H1 (cell line): ENCODE results near the gene CLDN14. TPM values are rescaled to one million over a fixed set of nuclear protein-coding genes. Genes with fewer than 3 reads are reported as not detected.

Experiments used
- CTCF ChIA-PET: fragments of 300-600 bp; sonication (Branson Sonifier 250); formaldehyde crosslinking; loops from one replicate; lab custom pipeline; 2021; ENCODE audit not compliant: partially characterized antibody; lab: Charles Lee
- POLR2A ChIA-PET: fragments of 300-600 bp; sonication (Branson Sonifier 250); formaldehyde crosslinking; loops from one replicate; lab custom pipeline; 2021; ENCODE audit warnings: inconsistent platforms; ENCODE audit not compliant: partially characterized antibody; lab: Charles Lee
- DNase-seq, 2 experiments: peaks; one replicate each; pipeline versions ENCODE4 v3.0.0 to v3.0.0-alpha.2; 2010 to 2022; ENCODE audit warnings: low spot score in 2 of 2, low read depth in 1 of 2, mixed read lengths in 1 of 2
- FAIRE-seq: peaks from 2 replicates; lab custom pipeline; 2011; peaks lifted over from hg19 to GRCh38; lab: Jason Lieb, UNC
- H2AFZ ChIP-seq: 2 replicates; pipeline ENCODE4 v1.8.1; 2012; ENCODE audit warnings: low read length, inconsistent platforms
- H2AK5ac ChIP-seq: 2 replicates; pipeline ENCODE4 v1.6.1; 2013; ENCODE audit warnings: low read depth, low read length
- H2BK120ac ChIP-seq: replicated peaks from 2 replicates; pipeline ENCODE3; 2013; ENCODE audit warnings: low read depth, low read length, inconsistent platforms
- H2BK12ac ChIP-seq: 2 replicates; pipeline ENCODE4 v1.6.1; 2013; ENCODE audit warnings: low read depth, low read length
- H2BK15ac ChIP-seq: 2 replicates; pipeline ENCODE4 v1.6.1; 2013; ENCODE audit warnings: low read length
- H2BK20ac ChIP-seq: 2 replicates; pipeline ENCODE4 v1.6.1; 2013; ENCODE audit warnings: low read length
- H2BK5ac ChIP-seq: 2 replicates; pipeline ENCODE4 v1.6.1; 2013; ENCODE audit warnings: low read depth, low read length
- H3K14ac ChIP-seq: 2 replicates; pipeline ENCODE4 v1.6.1; 2013; ENCODE audit warnings: inconsistent platforms; ENCODE audit not compliant: insufficient read length
- H3K18ac ChIP-seq: 2 replicates; pipeline ENCODE4 v1.6.1; 2013; ENCODE audit warnings: low read length; ENCODE audit errors: extremely low read depth
- H3K23ac ChIP-seq: 2 replicates; pipeline ENCODE4 v1.6.1; 2013; ENCODE audit warnings: inconsistent platforms; ENCODE audit not compliant: insufficient read length
- H3K23me2 ChIP-seq: 2 replicates; pipeline ENCODE4 v1.6.1; 2013; ENCODE audit warnings: low read depth, low read length
- H3K27ac ChIP-seq: 2 replicates; pipeline ENCODE4 v1.6.1; 2011; ENCODE audit warnings: low read depth, low read length, inconsistent platforms
- H3K27me3 ChIP-seq, 4 experiments: replicated peaks in 1 of 4; 1 replicate in 1 of 4; 2 replicates in 3 of 4; pipeline versions ENCODE4 v1.6.1 to v1.8.1; 2011 to 2013; ENCODE audit warnings: low read length in 3 of 4, mild to moderate bottlenecking in 3 of 4, inconsistent platforms in 2 of 4, mixed read lengths in 2 of 4, moderate library complexity in 1 of 4; ENCODE audit not compliant: control insufficient read depth in 3 of 4, insufficient read depth in 3 of 4; ENCODE audit errors: extremely low read depth in 1 of 4
- H3K36me3 ChIP-seq, 4 experiments: 2 replicates each; pipeline versions ENCODE4 v1.6.1 to v1.8.1; 2011 to 2013; ENCODE audit warnings: mild to moderate bottlenecking in 4 of 4, low read length in 3 of 4, moderate library complexity in 2 of 4, control low read depth in 1 of 4, inconsistent platforms in 1 of 4; ENCODE audit not compliant: insufficient read depth in 4 of 4, control insufficient read depth in 2 of 4
- H3K4ac ChIP-seq: replicated peaks from 2 replicates; pipeline ENCODE3; 2013; ENCODE audit warnings: low read length, low read depth, mixed read lengths, inconsistent platforms; ENCODE audit not compliant: insufficient read length
- H3K4me1 ChIP-seq, 4 experiments: replicated peaks in 1 of 4; 1 replicate in 1 of 4; 2 replicates in 3 of 4; pipeline versions ENCODE4 v1.6.1 to v1.8.1; 2011 to 2013; ENCODE audit warnings: low read length in 3 of 4, inconsistent platforms in 2 of 4, mixed read lengths in 1 of 4; ENCODE audit not compliant: insufficient read depth in 4 of 4, control insufficient read depth in 3 of 4
- H3K4me2 ChIP-seq, 2 experiments: 2 replicates each; pipeline versions ENCODE4 v1.6.1 to v1.8.1; 2011 to 2013; ENCODE audit warnings: low read depth in 2 of 2, low read length in 2 of 2, control low read depth in 1 of 2, inconsistent platforms in 1 of 2, mild to moderate bottlenecking in 1 of 2; ENCODE audit not compliant: insufficient read depth in 1 of 2
- H3K4me3 ChIP-seq, 4 experiments: fragments of 200-600, 300-600 bp in 1 of 4; sonication (generic), shearing (Covaris generic), sonication (Bioruptor Twin) in 1 of 4; 2 replicates each; pipeline versions ENCODE4 v1.5.1 to v1.8.1; 2011 to 2016; ENCODE audit warnings: low read length in 4 of 4, low read depth in 3 of 4, control low read depth in 2 of 4, inconsistent platforms in 2 of 4, mild to moderate bottlenecking in 2 of 4, mixed read lengths in 1 of 4, moderate library complexity in 1 of 4; ENCODE audit not compliant: insufficient read depth in 2 of 4; ENCODE audit errors: extremely low read depth in 1 of 4
- H3K56ac ChIP-seq: replicated peaks from 2 replicates; pipeline ENCODE3; 2013; ENCODE audit warnings: low read depth, mild to moderate bottlenecking, mixed read lengths, low read length, inconsistent platforms; ENCODE audit not compliant: insufficient read length
- H3K79me1 ChIP-seq: 2 replicates; pipeline ENCODE4 v1.6.1; 2013; ENCODE audit warnings: low read depth, low read length, control low read depth
- H3K79me2 ChIP-seq, 2 experiments: 2 replicates each; pipeline versions ENCODE4 v1.6.1 to v1.8.1; 2012 to 2013; ENCODE audit warnings: low read length in 2 of 2, mild to moderate bottlenecking in 2 of 2, inconsistent platforms in 1 of 2; ENCODE audit not compliant: insufficient read depth in 2 of 2, control insufficient read depth in 1 of 2
- H3K9ac ChIP-seq, 4 experiments: replicated peaks in 1 of 4; 1 replicate in 1 of 4; 2 replicates in 3 of 4; pipeline versions ENCODE4 v1.6.1 to v1.8.1; 2011 to 2013; ENCODE audit warnings: low read depth in 3 of 4, low read length in 3 of 4, control low read depth in 2 of 4, mild to moderate bottlenecking in 2 of 4, moderate library complexity in 2 of 4, inconsistent platforms in 1 of 4; ENCODE audit errors: extremely low read depth in 1 of 4
- H3K9me3 ChIP-seq, 2 experiments: 2 replicates each; pipeline versions ENCODE4 v1.6.1 to v1.8.1; 2012 to 2013; ENCODE audit warnings: mild to moderate bottlenecking in 2 of 2, moderate library complexity in 2 of 2, control low read depth in 1 of 2, inconsistent platforms in 1 of 2, low read depth in 1 of 2, low read length in 1 of 2, mixed read lengths in 1 of 2; ENCODE audit not compliant: insufficient read depth in 2 of 2
- H4K20me1 ChIP-seq, 2 experiments: replicated peaks in 1 of 2; 2 replicates each; pipeline versions ENCODE3 to v1.8.1; 2011 to 2013; ENCODE audit warnings: inconsistent platforms in 2 of 2, low read length in 2 of 2, mild to moderate bottlenecking in 1 of 2; ENCODE audit not compliant: insufficient read depth in 2 of 2, control insufficient read depth in 1 of 2
- H4K5ac ChIP-seq: 2 replicates; pipeline ENCODE4 v1.6.1; 2013; ENCODE audit warnings: low read length, low read depth, mixed read lengths, inconsistent platforms; ENCODE audit not compliant: insufficient read length
- H4K8ac ChIP-seq: 2 replicates; pipeline ENCODE4 v1.8.0; 2013; ENCODE audit warnings: mild to moderate bottlenecking, moderate library complexity, low read length, inconsistent platforms; ENCODE audit not compliant: insufficient read depth; ENCODE audit errors: extremely low read depth
- H4K91ac ChIP-seq: replicated peaks from 2 replicates; pipeline ENCODE3; 2013; ENCODE audit warnings: low read length, mixed read lengths, inconsistent platforms; ENCODE audit not compliant: insufficient read length
- ATF3 ChIP-seq: IDR thresholded peaks from 2 replicates; pipeline ENCODE4 v1.6.1; 2011; ENCODE audit warnings: low read depth, mild to moderate bottlenecking, low read length; ENCODE audit not compliant: insufficient read depth
- CHD1 ChIP-seq: IDR thresholded peaks from 2 replicates; pipeline ENCODE4 v1.6.1; 2012; ENCODE audit warnings: low read depth, low read length, improper control_type of control experiment
- SIN3A ChIP-seq, 2 experiments: IDR thresholded peaks in 1 of 2; conservative IDR thresholded peaks in 1 of 2; 2 replicates each; pipeline ENCODE4 v1.6.1; 2011 to 2012; ENCODE audit warnings: low read length in 2 of 2, improper control_type of control experiment in 1 of 2, low read depth in 1 of 2, mild to moderate bottlenecking in 1 of 2
- SP1 ChIP-seq: IDR thresholded peaks from 2 replicates; pipeline ENCODE4 v1.6.1; 2011; ENCODE audit warnings: low read depth, low read length
- WGBS, 2 experiments: shearing (Covaris generic) in 1 of 2; methylation state at CpG; one replicate each; pipeline versions ENCODE4 v1.1.6 to v1.1.7; 2013 to 2015; ENCODE audit warnings: low lambda C conversion rate in 2 of 2, mixed read lengths in 2 of 2, inconsistent platforms in 1 of 2, low coverage in 1 of 2, missing lambda C conversion rate in 1 of 2; ENCODE audit not compliant: insufficient replicate concordance in 2 of 2, insufficient coverage in 1 of 2, insufficient read length in 1 of 2; ENCODE audit errors: extremely low coverage in 1 of 2, missing lambda C conversion rate in 1 of 2; 5-methylcytosine and 5-hydroxymethylcytosine counted together
- polyA plus RNA-seq, 7 experiments: library from polyadenylated mRNA; depleted of rRNA in 3 of 7; stranded (reverse) in 5 of 7; unstranded in 2 of 7; fragments of >200 nt in 5 of 7; fragments of 200-250 nt in 2 of 7; gene quantifications; 1 replicate in 5 of 7; 2 replicates in 1 of 7; 4 replicates in 1 of 7; pipeline versions ENCODE4 v1.2.1 to v1.2.3, GENCODE V29; 2011 to 2013; ENCODE audit warnings: missing spikeins in 2 of 7, mixed read lengths in 2 of 7
- total RNA-seq: library from RNA; stranded (reverse); fragmentation: NEBNext Ultra II Directional; extraction: Animal tissue kit (Norgen Biotek cat#: 25700); gene quantifications from 2 replicates; pipeline ENCODE4 v1.2.1, GENCODE V29; 2021

CLDN14 gene
- total and polyA plus RNA-seq, 2 of the 8 experiments (the other 6 are each of a cell fraction or from before 2014, with no cell fraction given) = 0.08 TPM; not detected in 1

- H2BK5ac ChIP-seq = no peak overlapping the region
- H2BK120ac ChIP-seq = no peak overlapping the region
- no peaks in the 10 kb centered on the region for H3K79me2 ChIP-seq
- no peaks in the 10 kb centered on the region for H3K23me2 ChIP-seq
- H4K8ac ChIP-seq = no peak overlapping the region
- no peak for TF ChIP-seq ATF3
- no peak for TF ChIP-seq SP1
- no peak for TF ChIP-seq CHD1
- no peak for TF ChIP-seq SIN3A (conservative IDR thresholded peaks at IDR 0.05 in 1 of 2, IDR thresholded peaks at IDR 0.05 in 1 of 2; ENCODE audit: low read depth in 1 of 2, low read length in 2 of 2)
- H2AFZ ChIP-seq = peak overlapping the region; percentile 76
- H3K14ac ChIP-seq = no peak overlapping the region
- no peak overlapping the region for H3K56ac ChIP-seq
- ChIA-PET CTCF (no interaction called here), POLR2A (no interaction called here)
- no peaks in the 10 kb centered on the region for H4K20me1 ChIP-seq
- H3K4ac ChIP-seq = no peak overlapping the region
- no peak overlapping the region for H3K23ac ChIP-seq
- H3K9ac ChIP-seq = no peak overlapping the region
- no peak for FAIRE-seq
- H3K79me1 ChIP-seq = no peaks in the 10 kb centered on the region
- no peak overlapping the region for H2BK15ac ChIP-seq
- H3K9me3 ChIP-seq = no peaks in the 10 kb centered on the region
- no peaks in the 10 kb centered on the region for H3K27me3 ChIP-seq
- WGBS, 2 experiments = 82% methylated on average over 10 of the region's 10 CpGs; no CpG with 5 or more reads in 1 of the 2 experiments
- H3K27ac ChIP-seq = no peak overlapping the region
- no peaks in the 10 kb centered on the region for H3K36me3 ChIP-seq
- no peak overlapping the region for H2BK20ac ChIP-seq
- H3K4me3 ChIP-seq = no peak overlapping the region
- no peaks in the 10 kb centered on the region for H3K4me1 ChIP-seq
- no peak for DNase-seq
- no peak overlapping the region for H4K91ac ChIP-seq
- H3K18ac ChIP-seq = no peak overlapping the region
- no peak overlapping the region for H2AK5ac ChIP-seq
- H3K4me2 ChIP-seq = no peak overlapping the region
- H4K5ac ChIP-seq = no peak overlapping the region
- H2BK12ac ChIP-seq = no peak overlapping the region
Observed at GRCh38 chr21:36446301-36446700, 33.6 kb downstream of the CLDN14 start.
